Measurements from ENCODE around the gene ISLR2. TPM values are rescaled to one million over a fixed set of nuclear protein-coding genes. Genes with fewer than 3 reads are reported as not detected.

Gene ISLR2
- total and polyA plus RNA-seq, 4 donors: 0.03 TPM; not detected in 3

- H3K9me3 ChIP-seq (ENCODE audit: control insufficient read depth in 4 of 4, low read length in 3 of 4): no peaks in the 10 kb centered on the region
- peaks cover 0 to 21% (median 14%) of the 10 kb centered on the region in 4 donors for H3K27me3 ChIP-seq (ENCODE audit: control insufficient read depth in 4 of 4, insufficient read depth in 4 of 4, low read length in 3 of 4)
- H3K27ac ChIP-seq (ENCODE audit: low read depth in 1 of 2, low read length in 2 of 2): no peak overlapping the region
- DNase-seq (ENCODE audit: low spot score): peak; percentile 90
- peaks cover 6 to 33% (median 14%) of the 10 kb centered on the region in 4 donors for H3K4me1 ChIP-seq (ENCODE audit: control insufficient read depth in 4 of 4, insufficient read depth in 4 of 4, low read length in 3 of 4)
- H3K9ac ChIP-seq (ENCODE audit: low read depth in 1 of 2, low read length in 2 of 2): no peak overlapping the region
- WGBS: 8% methylated on average over 44 of the region's 44 CpGs
- peak overlapping the region; percentile 6 to 39 (median 27) for H3K4me3 ChIP-seq (ENCODE audit: low read depth in 1 of 3, low read length in 3 of 3)
- TF ChIP-seq, protein P1, sequence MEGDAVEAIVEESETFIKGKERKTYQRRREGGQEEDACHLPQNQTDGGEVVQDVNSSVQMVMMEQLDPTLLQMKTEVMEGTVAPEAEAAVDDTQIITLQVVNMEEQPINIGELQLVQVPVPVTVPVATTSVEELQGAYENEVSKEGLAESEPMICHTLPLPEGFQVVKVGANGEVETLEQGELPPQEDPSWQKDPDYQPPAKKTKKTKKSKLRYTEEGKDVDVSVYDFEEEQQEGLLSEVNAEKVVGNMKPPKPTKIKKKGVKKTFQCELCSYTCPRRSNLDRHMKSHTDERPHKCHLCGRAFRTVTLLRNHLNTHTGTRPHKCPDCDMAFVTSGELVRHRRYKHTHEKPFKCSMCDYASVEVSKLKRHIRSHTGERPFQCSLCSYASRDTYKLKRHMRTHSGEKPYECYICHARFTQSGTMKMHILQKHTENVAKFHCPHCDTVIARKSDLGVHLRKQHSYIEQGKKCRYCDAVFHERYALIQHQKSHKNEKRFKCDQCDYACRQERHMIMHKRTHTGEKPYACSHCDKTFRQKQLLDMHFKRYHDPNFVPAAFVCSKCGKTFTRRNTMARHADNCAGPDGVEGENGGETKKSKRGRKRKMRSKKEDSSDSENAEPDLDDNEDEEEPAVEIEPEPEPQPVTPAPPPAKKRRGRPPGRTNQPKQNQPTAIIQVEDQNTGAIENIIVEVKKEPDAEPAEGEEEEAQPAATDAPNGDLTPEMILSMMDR (IDR thresholded peaks at IDR 0.05; ENCODE audit: low read depth, low read length, missing input control): peak; percentile 94
- TF ChIP-seq RAD21 (IDR thresholded peaks at IDR 0.05) (peak; percentile 90 to 98), GABPA (IDR thresholded peaks at IDR 0.05 in 1 of 2, conservative IDR thresholded peaks at IDR 0.05 in 1 of 2) (no peak)
- H3K36me3 ChIP-seq (ENCODE audit: control insufficient read depth in 4 of 4, insufficient read depth in 3 of 4, low read depth in 1 of 4, low read length in 3 of 4): no peaks in the 10 kb centered on the region
Observed at GRCh38 chr15:74127255-74127953, 3.0 kb upstream of the ISLR2 start.

GRCh38 chr15:74127954-74128784 lies 2.2 kb upstream of the ISLR2 start:
- H3K4me3 ChIP-seq (ENCODE audit: low read depth in 1 of 3, low read length in 3 of 3): peak overlapping the region in 2 of 3 donors; percentile 27 to 39
- H3K27me3 ChIP-seq (ENCODE audit: control insufficient read depth in 4 of 4, insufficient read depth in 4 of 4, low read length in 3 of 4): peaks cover 5 to 21% (median 15%) of the 10 kb centered on the region in 4 donors
- H3K36me3 ChIP-seq (ENCODE audit: control insufficient read depth in 4 of 4, insufficient read depth in 3 of 4, low read depth in 1 of 4, low read length in 3 of 4): no peaks in the 10 kb centered on the region
- H3K9ac ChIP-seq (ENCODE audit: low read depth in 1 of 2, low read length in 2 of 2): no peak overlapping the region
- WGBS: 5% methylated on average over 53 of the region's 53 CpGs
- no peak for DNase-seq (ENCODE audit: low spot score)
- TF ChIP-seq YY1 (IDR thresholded peaks at IDR 0.05) (no peak), HNF4A (conservative IDR thresholded peaks at IDR 0.05) (no peak), EGR1 (IDR thresholded peaks at IDR 0.05; ENCODE audit: low read depth in 2 of 2) (no peak), NR2F2 (IDR thresholded peaks at IDR 0.05) (no peak), TAF1 (conservative IDR thresholded peaks at IDR 0.05) (no peak), FOXA1 (IDR thresholded peaks at IDR 0.05) (no peak), ATF3 (IDR thresholded peaks at IDR 0.05) (no peak)
- TF ChIP-seq, protein P2, sequence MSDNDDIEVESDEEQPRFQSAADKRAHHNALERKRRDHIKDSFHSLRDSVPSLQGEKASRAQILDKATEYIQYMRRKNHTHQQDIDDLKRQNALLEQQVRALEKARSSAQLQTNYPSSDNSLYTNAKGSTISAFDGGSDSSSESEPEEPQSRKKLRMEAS (IDR thresholded peaks at IDR 0.05): no peak
- TF ChIP-seq, protein P3, sequence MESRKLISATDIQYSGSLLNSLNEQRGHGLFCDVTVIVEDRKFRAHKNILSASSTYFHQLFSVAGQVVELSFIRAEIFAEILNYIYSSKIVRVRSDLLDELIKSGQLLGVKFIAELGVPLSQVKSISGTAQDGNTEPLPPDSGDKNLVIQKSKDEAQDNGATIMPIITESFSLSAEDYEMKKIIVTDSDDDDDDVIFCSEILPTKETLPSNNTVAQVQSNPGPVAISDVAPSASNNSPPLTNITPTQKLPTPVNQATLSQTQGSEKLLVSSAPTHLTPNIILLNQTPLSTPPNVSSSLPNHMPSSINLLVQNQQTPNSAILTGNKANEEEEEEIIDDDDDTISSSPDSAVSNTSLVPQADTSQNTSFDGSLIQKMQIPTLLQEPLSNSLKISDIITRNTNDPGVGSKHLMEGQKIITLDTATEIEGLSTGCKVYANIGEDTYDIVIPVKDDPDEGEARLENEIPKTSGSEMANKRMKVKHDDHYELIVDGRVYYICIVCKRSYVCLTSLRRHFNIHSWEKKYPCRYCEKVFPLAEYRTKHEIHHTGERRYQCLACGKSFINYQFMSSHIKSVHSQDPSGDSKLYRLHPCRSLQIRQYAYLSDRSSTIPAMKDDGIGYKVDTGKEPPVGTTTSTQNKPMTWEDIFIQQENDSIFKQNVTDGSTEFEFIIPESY (IDR thresholded peaks at IDR 0.05): no peak
- no peaks in the 10 kb centered on the region for H3K9me3 ChIP-seq (ENCODE audit: control insufficient read depth in 4 of 4, low read length in 3 of 4)
- H3K27ac ChIP-seq (ENCODE audit: low read depth in 1 of 2, low read length in 2 of 2): no peak overlapping the region
- H3K4me1 ChIP-seq (ENCODE audit: control insufficient read depth in 4 of 4, insufficient read depth in 4 of 4, low read length in 3 of 4): peaks cover 10 to 41% (median 16%) of the 10 kb centered on the region in 4 donors
